ENCODE measurements around the gene FUT4.

DNA sequence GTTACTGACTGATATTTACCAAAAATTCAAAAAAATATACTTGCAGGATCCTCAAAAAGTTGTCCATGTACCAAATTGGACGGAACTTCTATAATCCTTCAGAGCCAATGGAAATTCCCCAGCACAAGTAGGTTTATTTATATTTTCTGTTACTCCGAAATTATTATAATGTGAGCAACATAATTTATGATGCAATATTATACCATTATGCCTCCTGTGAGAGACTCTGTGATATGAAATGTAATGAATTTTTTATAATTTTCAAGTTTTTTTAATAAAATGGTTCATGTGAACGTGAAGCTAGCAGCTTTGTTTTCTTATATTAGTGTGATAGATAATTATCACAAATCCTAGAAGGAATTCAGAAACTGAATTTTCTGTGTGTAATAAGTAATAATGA lies 41.7 kb downstream of the FUT4 start:
- TF ChIP-seq, protein P1, sequence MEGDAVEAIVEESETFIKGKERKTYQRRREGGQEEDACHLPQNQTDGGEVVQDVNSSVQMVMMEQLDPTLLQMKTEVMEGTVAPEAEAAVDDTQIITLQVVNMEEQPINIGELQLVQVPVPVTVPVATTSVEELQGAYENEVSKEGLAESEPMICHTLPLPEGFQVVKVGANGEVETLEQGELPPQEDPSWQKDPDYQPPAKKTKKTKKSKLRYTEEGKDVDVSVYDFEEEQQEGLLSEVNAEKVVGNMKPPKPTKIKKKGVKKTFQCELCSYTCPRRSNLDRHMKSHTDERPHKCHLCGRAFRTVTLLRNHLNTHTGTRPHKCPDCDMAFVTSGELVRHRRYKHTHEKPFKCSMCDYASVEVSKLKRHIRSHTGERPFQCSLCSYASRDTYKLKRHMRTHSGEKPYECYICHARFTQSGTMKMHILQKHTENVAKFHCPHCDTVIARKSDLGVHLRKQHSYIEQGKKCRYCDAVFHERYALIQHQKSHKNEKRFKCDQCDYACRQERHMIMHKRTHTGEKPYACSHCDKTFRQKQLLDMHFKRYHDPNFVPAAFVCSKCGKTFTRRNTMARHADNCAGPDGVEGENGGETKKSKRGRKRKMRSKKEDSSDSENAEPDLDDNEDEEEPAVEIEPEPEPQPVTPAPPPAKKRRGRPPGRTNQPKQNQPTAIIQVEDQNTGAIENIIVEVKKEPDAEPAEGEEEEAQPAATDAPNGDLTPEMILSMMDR (IDR thresholded peaks at IDR 0.05) = no peak
- no peak for TF ChIP-seq POLR2AphosphoS5 (IDR thresholded peaks at IDR 0.05)

All from stomach (tissue), 4 donors.